Measurements from ENCODE around the gene PGD. TPM values are rescaled to one million over a fixed set of nuclear protein-coding genes. Genes with fewer than 3 reads are reported as not detected.
"Not testable (repeated sequence)": the region's sequence is repeated elsewhere in the genome, so short reads cannot be mapped to it uniquely, and the experiment has no call there.

PGD gene
- total and polyA plus RNA-seq, 2 donors = 48.9 to 72.2 TPM

GRCh38 chr1:10415211-10415930 is 16.5 kb downstream of the PGD start:
- Histone ChIP-seq H3K27me3 (ENCODE audit: control insufficient read depth in 2 of 2, insufficient read depth in 1 of 2, low read length in 1 of 2) (no peaks in the 10 kb centered on the region), H3K27ac (ENCODE audit: low read depth in 1 of 2, low read length in 1 of 2) (peak overlapping the region in 1 of 2 donors; percentile 36), H3K4me1 (ENCODE audit: control insufficient read depth in 2 of 2, insufficient read depth in 2 of 2, low read length in 2 of 2) (no peaks in the 10 kb centered on the region), H3K36me3 (ENCODE audit: control insufficient read depth in 2 of 2, insufficient read depth in 2 of 2, low read length in 1 of 2) (peaks cover 60 to 70% of the 10 kb centered on the region in 2 donors), H3K9me3 (ENCODE audit: control insufficient read depth in 2 of 2, insufficient read depth in 1 of 2, low read length in 1 of 2) (peaks cover 0 to 2% of the 10 kb centered on the region in 2 donors), H3K4me3 (ENCODE audit: low read length in 2 of 2) (no peak overlapping the region)
- WGBS = 38% methylated on average over 6 of the region's 6 CpGs
- DNase-seq (ENCODE audit: low read depth in 6 of 9, low spot score in 9 of 9) = peak in 1 of 9 donors; percentile 24

- H3K4me1 ChIP-seq (ENCODE audit: control insufficient read depth in 2 of 2, insufficient read depth in 2 of 2, low read length in 2 of 2); DNase-seq (ENCODE audit: low read depth in 6 of 9, low spot score in 9 of 9); H3K27me3 ChIP-seq (ENCODE audit: control insufficient read depth in 2 of 2, insufficient read depth in 1 of 2, low read length in 1 of 2); H3K4me3 ChIP-seq (ENCODE audit: low read length in 2 of 2); H3K9me3 ChIP-seq (ENCODE audit: control insufficient read depth in 2 of 2, insufficient read depth in 1 of 2, low read length in 1 of 2); H3K27ac ChIP-seq (ENCODE audit: low read depth in 1 of 2, low read length in 1 of 2): not testable (repeated sequence)
- 97% methylated on average over 1 of the region's 1 CpG for WGBS
- peaks cover 64 to 68% of the 10 kb centered on the region in 2 donors for H3K36me3 ChIP-seq (ENCODE audit: control insufficient read depth in 2 of 2, insufficient read depth in 2 of 2, low read length in 1 of 2)
Measured at GRCh38 chr1:10415967-10416366, 17.1 kb downstream of the PGD start.

GRCh38 chr1:10418741-10419140 is 19.9 kb downstream of the PGD start:
- H3K36me3 ChIP-seq (ENCODE audit: control insufficient read depth in 2 of 2, insufficient read depth in 2 of 2, low read length in 1 of 2) = peaks cover 51 to 56% of the 10 kb centered on the region in 2 donors
- H3K4me3 ChIP-seq (ENCODE audit: low read length in 2 of 2); DNase-seq (ENCODE audit: low read depth in 6 of 9, low spot score in 9 of 9); H3K27ac ChIP-seq (ENCODE audit: low read depth in 1 of 2, low read length in 1 of 2); H3K27me3 ChIP-seq (ENCODE audit: control insufficient read depth in 2 of 2, insufficient read depth in 1 of 2, low read length in 1 of 2); H3K4me1 ChIP-seq (ENCODE audit: control insufficient read depth in 2 of 2, insufficient read depth in 2 of 2, low read length in 2 of 2); H3K9me3 ChIP-seq (ENCODE audit: control insufficient read depth in 2 of 2, insufficient read depth in 1 of 2, low read length in 1 of 2): not testable (repeated sequence)
- 99% methylated on average over 8 of the region's 8 CpGs for whole genome bisulfite sequencing

- Histone ChIP-seq H3K4me1 (ENCODE audit: control insufficient read depth in 2 of 2, insufficient read depth in 2 of 2, low read length in 2 of 2) (no peaks in the 10 kb centered on the region), H3K27me3 (ENCODE audit: control insufficient read depth in 2 of 2, insufficient read depth in 1 of 2, low read length in 1 of 2) (no peaks in the 10 kb centered on the region), H3K27ac (ENCODE audit: low read depth in 1 of 2, low read length in 1 of 2) (no peak overlapping the region), H3K36me3 (ENCODE audit: control insufficient read depth in 2 of 2, insufficient read depth in 2 of 2, low read length in 1 of 2) (peaks cover 47 to 54% of the 10 kb centered on the region in 2 donors), H3K9me3 (ENCODE audit: control insufficient read depth in 2 of 2, insufficient read depth in 1 of 2, low read length in 1 of 2) (no peaks in the 10 kb centered on the region), H3K4me3 (ENCODE audit: low read length in 2 of 2) (no peak overlapping the region)
- DNase-seq (ENCODE audit: low read depth in 6 of 9, low spot score in 9 of 9) = no peak
- WGBS = 99% methylated on average over 15 of the region's 15 CpGs
Measured at GRCh38 chr1:10419351-10419750, 20.5 kb downstream of the PGD start.

- H3K27me3 ChIP-seq (ENCODE audit: control insufficient read depth in 2 of 2, insufficient read depth in 1 of 2, low read length in 1 of 2) = no peaks in the 10 kb centered on the region
- no peak for DNase-seq (ENCODE audit: low read depth in 6 of 9, low spot score in 9 of 9)
- no peaks in the 10 kb centered on the region for H3K9me3 ChIP-seq (ENCODE audit: control insufficient read depth in 2 of 2, insufficient read depth in 1 of 2, low read length in 1 of 2)
- H3K36me3 ChIP-seq (ENCODE audit: control insufficient read depth in 2 of 2, insufficient read depth in 2 of 2, low read length in 1 of 2) = peaks cover 32 to 46% of the 10 kb centered on the region in 2 donors
- H3K4me1 ChIP-seq (ENCODE audit: control insufficient read depth in 2 of 2, insufficient read depth in 2 of 2, low read length in 2 of 2) = no peaks in the 10 kb centered on the region
- no peak overlapping the region for H3K4me3 ChIP-seq (ENCODE audit: low read length in 2 of 2)
- H3K27ac ChIP-seq (ENCODE audit: low read depth in 1 of 2, low read length in 1 of 2) = no peak overlapping the region
- 98% methylated on average over 5 of the region's 5 CpGs for WGBS
Measured at GRCh38 chr1:10421637-10422036, 22.8 kb downstream of the PGD start.

GRCh38 chr1:10424034-10424433 is 25.2 kb downstream of the PGD start:
- Histone ChIP-seq H3K27me3 (ENCODE audit: control insufficient read depth in 2 of 2, insufficient read depth in 1 of 2, low read length in 1 of 2) (no peaks in the 10 kb centered on the region), H3K4me3 (ENCODE audit: low read length in 2 of 2) (no peak overlapping the region), H3K27ac (ENCODE audit: low read depth in 1 of 2, low read length in 1 of 2) (no peak overlapping the region), H3K9me3 (ENCODE audit: control insufficient read depth in 2 of 2, insufficient read depth in 1 of 2, low read length in 1 of 2) (no peaks in the 10 kb centered on the region), H3K36me3 (ENCODE audit: control insufficient read depth in 2 of 2, insufficient read depth in 2 of 2, low read length in 1 of 2) (peaks cover 21 to 25% of the 10 kb centered on the region in 2 donors), H3K4me1 (ENCODE audit: control insufficient read depth in 2 of 2, insufficient read depth in 2 of 2, low read length in 2 of 2) (peaks cover 0 to 5% of the 10 kb centered on the region in 2 donors)
- DNase-seq (ENCODE audit: low read depth in 6 of 9, low spot score in 9 of 9) = no peak
- WGBS = 96% methylated on average over 9 of the region's 9 CpGs

- peaks cover 15 to 19% of the 10 kb centered on the region in 2 donors for H3K36me3 ChIP-seq (ENCODE audit: control insufficient read depth in 2 of 2, insufficient read depth in 2 of 2, low read length in 1 of 2)
- no peak for DNase-seq (ENCODE audit: low read depth in 6 of 9, low spot score in 9 of 9)
- no peak overlapping the region for H3K4me3 ChIP-seq (ENCODE audit: low read length in 2 of 2)
- 98% methylated on average over 8 of the region's 8 CpGs for WGBS
- peaks cover under 1 to 6% of the 10 kb centered on the region in 2 donors for H3K4me1 ChIP-seq (ENCODE audit: control insufficient read depth in 2 of 2, insufficient read depth in 2 of 2, low read length in 2 of 2)
- no peaks in the 10 kb centered on the region for H3K9me3 ChIP-seq (ENCODE audit: control insufficient read depth in 2 of 2, insufficient read depth in 1 of 2, low read length in 1 of 2)
- H3K27me3 ChIP-seq (ENCODE audit: control insufficient read depth in 2 of 2, insufficient read depth in 1 of 2, low read length in 1 of 2) = no peaks in the 10 kb centered on the region
- no peak overlapping the region for H3K27ac ChIP-seq (ENCODE audit: low read depth in 1 of 2, low read length in 1 of 2)
Measured at GRCh38 chr1:10424651-10425050, 25.8 kb downstream of the PGD start.

GRCh38 chr1:10425826-10426534 is 27.1 kb downstream of the PGD start:
- WGBS = 94% methylated on average over 21 of the region's 21 CpGs
- not testable (repeated sequence) for H3K27me3 ChIP-seq (ENCODE audit: control insufficient read depth in 2 of 2, insufficient read depth in 1 of 2, low read length in 1 of 2); H3K27ac ChIP-seq (ENCODE audit: low read depth in 1 of 2, low read length in 1 of 2); H3K36me3 ChIP-seq (ENCODE audit: control insufficient read depth in 2 of 2, insufficient read depth in 2 of 2, low read length in 1 of 2); H3K9me3 ChIP-seq (ENCODE audit: control insufficient read depth in 2 of 2, insufficient read depth in 1 of 2, low read length in 1 of 2); DNase-seq (ENCODE audit: low read depth in 6 of 9, low spot score in 9 of 9); H3K4me3 ChIP-seq (ENCODE audit: low read length in 2 of 2)
- H3K4me1 ChIP-seq (ENCODE audit: control insufficient read depth in 2 of 2, insufficient read depth in 2 of 2, low read length in 2 of 2) = peaks cover 3 to 13% of the 10 kb centered on the region in 2 donors

- WGBS = 99% methylated on average over 21 of the region's 21 CpGs
- not testable (repeated sequence) for H3K27ac ChIP-seq (ENCODE audit: low read depth in 1 of 2, low read length in 1 of 2); DNase-seq (ENCODE audit: low read depth in 6 of 9, low spot score in 9 of 9); H3K9me3 ChIP-seq (ENCODE audit: control insufficient read depth in 2 of 2, insufficient read depth in 1 of 2, low read length in 1 of 2); H3K4me3 ChIP-seq (ENCODE audit: low read length in 2 of 2); H3K36me3 ChIP-seq (ENCODE audit: control insufficient read depth in 2 of 2, insufficient read depth in 2 of 2, low read length in 1 of 2); H3K27me3 ChIP-seq (ENCODE audit: control insufficient read depth in 2 of 2, insufficient read depth in 1 of 2, low read length in 1 of 2)
- peaks cover 3 to 18% of the 10 kb centered on the region in 2 donors for H3K4me1 ChIP-seq (ENCODE audit: control insufficient read depth in 2 of 2, insufficient read depth in 2 of 2, low read length in 2 of 2)
Measured at GRCh38 chr1:10426535-10426848, 27.6 kb downstream of the PGD start.
